Heart left ventricle (tissue), 16 donors: Measurements from ENCODE around the gene FOXG1. TPM values are rescaled to one million over a fixed set of nuclear protein-coding genes. Genes with fewer than 3 reads are reported as not detected.

ENCODE experiments used
- ATAC-seq, 4 donors: fragments of 200-7000 bp; cut with Tn5 transposase; one replicate each; pipeline ENCODE4 v1.9.1; 2020 to 2022; ENCODE audit warnings: moderate library complexity in 4 of 4, mild to moderate bottlenecking in 3 of 4, moderate number of reproducible peaks in 1 of 4
- DNase-seq, 5 donors: peaks; one replicate each; pipeline ENCODE4 v3.0.0-alpha.2; 2020
- H3K27ac ChIP-seq, 12 donors: fragments of 200-600 bp; sonication (generic) in 4 of 12; one replicate each; pipeline versions ENCODE4 v1.5.0 to v1.8.0; 2016 to 2022; ENCODE audit warnings: mild to moderate bottlenecking in 2 of 12
- H3K27me3 ChIP-seq, 9 donors: fragments of 200-600 bp; sonication (generic) in 2 of 9; one replicate each; pipeline versions ENCODE4 v1.5.1 to v1.8.0; 2016 to 2022; ENCODE audit warnings: mild to moderate bottlenecking in 3 of 9
- H3K36me3 ChIP-seq, 9 donors: fragments of 200-600 bp; sonication (generic) in 2 of 9; one replicate each; pipeline versions ENCODE4 v1.5.0 to v1.8.0; 2018 to 2022; ENCODE audit warnings: mild to moderate bottlenecking in 2 of 9
- H3K4me1 ChIP-seq, 12 donors: fragments of 200-600 bp; sonication (generic) in 4 of 12; one replicate each; pipeline versions ENCODE4 v1.5.0 to v1.8.0; 2016 to 2022; ENCODE audit warnings: mild to moderate bottlenecking in 3 of 12
- H3K4me3 ChIP-seq, 12 donors: fragments of 200-600 bp; sonication (generic) in 4 of 12; one replicate each; pipeline versions ENCODE4 v1.5.0 to v1.8.0; 2017 to 2022; ENCODE audit warnings: mild to moderate bottlenecking in 9 of 12, moderate library complexity in 4 of 12
- H3K9me3 ChIP-seq, 12 donors: fragments of 200-600 bp; sonication (generic) in 4 of 12; one replicate each; pipeline versions ENCODE4 v1.5.0 to v1.8.0; 2016 to 2022; ENCODE audit warnings: mild to moderate bottlenecking in 1 of 12
- POLR2A ChIP-seq, 2 donors: fragments of 450-650 bp; IDR thresholded peaks; one replicate each; pipeline ENCODE4 v1.6.1; 2017; ENCODE audit warnings: antibody characterized with exemption in 2 of 2, mild to moderate bottlenecking in 2 of 2, moderate library complexity in 2 of 2
- WGBS, 4 donors: extraction: QIAGEN DNeasy Blood & Tissue Kit in 2 of 4; methylation state at CpG; one replicate each; pipeline versions ENCODE4 v1.1.5 to v1.1.7; 2013 to 2018; 5-methylcytosine and 5-hydroxymethylcytosine counted together
- intact Hi-C, 10 donors: fragments of 100-400 bp; cut with DNase I; formaldehyde crosslinking; loops; one replicate each; pipeline versions ENCODE4 v1.11.1 to v1.14.2; 2022
- polyA plus RNA-seq, 2 donors: library from polyadenylated mRNA; stranded (reverse); fragments of 200-250 nt; gene quantifications; one replicate each; pipeline ENCODE4 v1.2.3, GENCODE V29; 2013
- total RNA-seq, 9 donors: library from RNA; depleted of rRNA in 2 of 9; stranded (reverse); fragments of >200 nt in 2 of 9; fragmentation: NEBNext Ultra II Directional in 3 of 9; extraction: Animal tissue kit (Norgen Biotek cat#: 25700) in 3 of 9; gene quantifications; one replicate each; pipeline versions ENCODE4 v1.1.0 to v1.2.4, GENCODE V29; 2016 to 2023
- TF ChIP-seq, protein P1 (sequence below), 12 donors: fragments of 200-600 bp; sonication (generic) in 4 of 12; IDR thresholded peaks; one replicate each; pipeline versions ENCODE4 v1.5.0 to v1.8.0; 2018 to 2022; ENCODE audit warnings: antibody characterized with exemption in 12 of 12, mild to moderate bottlenecking in 5 of 12
- donor health status: ischemic (EF 13 %, LVEDD 7.1; RV severe dilation, severe dysfunction).
- donor health status: healthy with polysubstance abuse.
- donor health status: DM: no; HTN: yes; CAD: no.
- donor health status: DM: no; HTN: no; CAD: no.
- donor health status: ischemic (EF 25% LVEDD 6.9; RV normal size, moderate dysfunction).
- donor health status: ischemic (EF 25% LVEDD 5.7; RV mildly dilated, moderate dysfunction).
- donor health status: healthy.
- donor health status: DM: yes; HTN: yes; CAD: no.
- donor health status: ischemic (EF 35%, LVEDD 5.7; RV mildly dilated, moderate dysfunction).
- donor health status: nonischemic (EF 11% LVEDD 7.7; RV severe dilation, severe dysfunction).
- donor health status: DM: yes; HTN: yes; CAD: no.
- donor health status: PGD.
- donor health status: ischemic (EF 29% LVEDD 5.4; RV normal size, mild dysfunction).
- donor health status: nonischemic (EF 23%, LVEDD 6.1; RV moderate dilation, normal function).

Gene FOXG1
- total and polyA plus RNA-seq, 11 donors, result not detected

DNA sequence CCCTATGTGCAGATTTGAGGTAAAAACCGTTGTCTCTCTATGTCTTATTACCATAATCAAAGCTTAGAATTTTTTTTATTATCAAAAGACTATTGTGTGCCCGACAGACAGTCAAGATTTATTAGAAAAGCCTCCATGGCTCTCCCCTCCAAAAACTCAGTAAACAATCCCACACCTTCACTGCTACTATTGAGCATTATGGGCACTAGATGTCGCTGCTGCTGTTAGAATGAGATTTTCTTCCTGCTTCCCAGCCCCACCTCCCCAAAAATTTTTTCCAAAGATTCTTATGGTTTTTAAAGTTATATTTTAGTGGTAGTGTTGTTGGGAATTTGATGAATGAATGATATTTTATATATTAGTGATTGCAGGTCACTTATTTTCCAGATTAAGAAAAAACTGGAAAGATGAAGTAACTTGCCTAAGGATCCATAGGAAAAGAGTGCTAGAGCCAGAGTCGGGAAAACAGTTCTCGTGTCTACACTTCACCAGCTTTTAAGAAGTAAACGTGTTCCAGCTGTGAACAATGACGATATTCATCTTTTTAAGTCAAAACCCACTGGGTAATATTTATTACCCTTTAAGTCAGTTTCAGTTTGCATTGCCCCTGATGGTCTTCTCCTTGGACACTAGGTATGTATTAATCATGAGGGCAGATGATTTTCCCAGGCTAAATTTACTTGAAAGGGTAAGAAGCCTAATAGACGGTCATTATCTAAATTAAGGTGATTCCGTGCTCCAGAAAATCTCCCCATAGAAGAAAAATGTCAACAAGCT is 12.2 kb upstream of the FOXG1 start:
- WGBS, 4 donors, result 7 to 14% (median 12%) methylated on average over 9 of the region's 9 CpGs
- TF ChIP-seq POLR2A (IDR thresholded peaks at IDR 0.05), result no peak
- TF ChIP-seq, protein P1, sequence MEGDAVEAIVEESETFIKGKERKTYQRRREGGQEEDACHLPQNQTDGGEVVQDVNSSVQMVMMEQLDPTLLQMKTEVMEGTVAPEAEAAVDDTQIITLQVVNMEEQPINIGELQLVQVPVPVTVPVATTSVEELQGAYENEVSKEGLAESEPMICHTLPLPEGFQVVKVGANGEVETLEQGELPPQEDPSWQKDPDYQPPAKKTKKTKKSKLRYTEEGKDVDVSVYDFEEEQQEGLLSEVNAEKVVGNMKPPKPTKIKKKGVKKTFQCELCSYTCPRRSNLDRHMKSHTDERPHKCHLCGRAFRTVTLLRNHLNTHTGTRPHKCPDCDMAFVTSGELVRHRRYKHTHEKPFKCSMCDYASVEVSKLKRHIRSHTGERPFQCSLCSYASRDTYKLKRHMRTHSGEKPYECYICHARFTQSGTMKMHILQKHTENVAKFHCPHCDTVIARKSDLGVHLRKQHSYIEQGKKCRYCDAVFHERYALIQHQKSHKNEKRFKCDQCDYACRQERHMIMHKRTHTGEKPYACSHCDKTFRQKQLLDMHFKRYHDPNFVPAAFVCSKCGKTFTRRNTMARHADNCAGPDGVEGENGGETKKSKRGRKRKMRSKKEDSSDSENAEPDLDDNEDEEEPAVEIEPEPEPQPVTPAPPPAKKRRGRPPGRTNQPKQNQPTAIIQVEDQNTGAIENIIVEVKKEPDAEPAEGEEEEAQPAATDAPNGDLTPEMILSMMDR (IDR thresholded peaks at IDR 0.05), result peak; percentile 45 to 74 (median 58)

DNA sequence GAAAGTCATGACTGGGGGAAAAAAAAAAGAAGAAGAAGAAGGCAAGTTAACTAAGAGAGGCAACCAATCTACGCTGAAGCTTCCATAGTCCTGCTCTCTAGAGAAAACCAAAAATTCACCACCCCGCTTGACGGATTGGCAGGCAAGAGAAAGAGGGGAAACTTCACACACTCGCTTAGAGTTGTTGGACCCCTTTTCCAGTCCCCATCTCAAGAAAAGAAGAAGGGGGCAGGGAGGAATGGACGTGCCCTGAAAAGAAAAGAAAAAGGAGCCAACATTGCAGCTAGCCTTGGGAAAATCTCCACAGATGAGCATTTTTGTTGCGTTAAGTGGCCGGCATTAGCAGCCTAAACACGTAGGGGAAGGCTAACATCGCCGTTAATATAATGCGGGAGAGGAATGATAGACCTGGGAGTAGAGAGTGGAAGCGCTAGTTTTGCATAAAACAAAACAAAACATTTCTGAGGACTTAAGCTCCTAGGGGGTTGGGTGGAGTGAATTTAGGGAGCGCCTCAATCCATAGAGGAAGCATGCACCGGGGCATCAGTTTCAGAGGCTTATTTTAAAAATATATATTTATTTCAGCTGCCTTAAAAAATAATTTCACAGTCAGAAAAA is 11.3 kb upstream of the FOXG1 start:
- Histone ChIP-seq H3K9me3 (no peaks in the 10 kb centered on the region), H3K4me1 (peaks cover 0 to 19% (median 0%) of the 10 kb centered on the region in 12 donors), H3K27me3 (peaks cover 46 to 85% (median 61%) of the 10 kb centered on the region in 9 donors), H3K36me3 (no peaks in the 10 kb centered on the region), H3K27ac (no peak overlapping the region), H3K4me3 (no peak overlapping the region)
- intact Hi-C loops, result loop anchor here in 8 of 10 donors (5.0 to 10.0 kb wide), 8 partner anchors 777 to 1689 kb away; no protein-coding TSS in a partner anchor
- no peak for DNase-seq
- no peak for ATAC-seq
- 4 to 7% (median 6%) methylated on average over 14 of the region's 14 CpGs for WGBS, 4 donors
- no peak for TF ChIP-seq POLR2A (IDR thresholded peaks at IDR 0.05)
- TF ChIP-seq, protein P1 (IDR thresholded peaks at IDR 0.05), result no peak

More for the DNA sequence above, 12.2 kb upstream of the FOXG1 start:
- DNase-seq (no peak), ATAC-seq (no peak)
- no peak overlapping the region for H3K27ac ChIP-seq
- no peak overlapping the region for H3K4me3 ChIP-seq
- H3K4me1 ChIP-seq, result peaks cover 0 to 11% (median 0%) of the 10 kb centered on the region in 12 donors
- H3K36me3 ChIP-seq, result no peaks in the 10 kb centered on the region
- H3K27me3 ChIP-seq, result peaks cover 37 to 76% (median 52%) of the 10 kb centered on the region in 9 donors
- intact Hi-C loops, result loop anchor here in 9 of 10 donors (5.0 to 10.0 kb wide), 7 partner anchors 780 to 1690 kb away; no protein-coding TSS in a partner anchor
- no peaks in the 10 kb centered on the region for H3K9me3 ChIP-seq

DNA sequence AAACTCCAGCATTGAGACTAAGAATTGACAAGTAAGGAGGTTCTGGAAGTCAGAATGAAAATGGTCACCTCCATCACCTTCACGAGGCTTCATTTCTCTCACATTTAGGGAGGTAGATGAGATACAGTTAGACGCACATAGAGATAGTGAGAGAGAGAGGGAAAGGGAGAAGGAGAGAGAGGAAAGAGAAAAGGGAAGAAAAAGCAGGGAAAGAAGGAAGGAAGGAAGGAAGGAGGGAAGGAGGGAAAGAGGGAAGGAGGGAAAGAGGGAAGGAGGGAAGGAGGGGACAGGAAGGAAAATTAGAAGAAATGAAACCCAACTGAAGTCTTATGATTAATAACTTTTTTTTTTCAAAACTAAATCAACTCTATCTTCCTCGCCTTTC is 10.7 kb upstream of the FOXG1 start:
- H3K4me1 ChIP-seq, result peaks cover 0 to 19% (median 0%) of the 10 kb centered on the region in 12 donors
- H3K9me3 ChIP-seq, result no peaks in the 10 kb centered on the region
- H3K36me3 ChIP-seq, result no peaks in the 10 kb centered on the region
- DNase-seq, result no peak
- no peak for ATAC-seq
- 3 to 8% (median 5%) methylated on average over 3 of the region's 3 CpGs for WGBS, 4 donors
- intact Hi-C loops, result loop anchor here in 8 of 10 donors (5.0 to 10.0 kb wide), 8 partner anchors 776 to 1689 kb away; no protein-coding TSS in a partner anchor
- H3K4me3 ChIP-seq, result no peak overlapping the region
- no peak overlapping the region for H3K27ac ChIP-seq
- peaks cover 51 to 86% (median 65%) of the 10 kb centered on the region in 9 donors for H3K27me3 ChIP-seq
- no peak for TF ChIP-seq POLR2A (IDR thresholded peaks at IDR 0.05)
- TF ChIP-seq, protein P1 (IDR thresholded peaks at IDR 0.05), result no peak
